HCT116 (cell line): ENCODE results near the gene ZNF304. TPM values are rescaled to one million over a fixed set of nuclear protein-coding genes. Genes with fewer than 3 reads are reported as not detected.

Experiments
- ATAC-seq: fragments of 200-7000 bp; cut with Tn5 transposase; 2 replicates; pipeline ENCODE4 v1.9.1; 2020; ENCODE audit warnings: mild to moderate bottlenecking, moderate library complexity
- Bru-seq: library from RNA; stranded (reverse); fragments of 400-500 nt; gene quantifications from one replicate; lab custom pipeline; 2021; lab: Mats Ljungman, UMichigan
- BruChase-seq, 2 experiments: library from RNA; stranded (reverse); fragments of 400-500 nt; gene quantifications; one replicate each; lab custom pipeline; 2021; lab: Mats Ljungman, UMichigan
- BruUV-seq: library from RNA; stranded (reverse); fragments of 400-500 nt; replicated peaks from 2 replicates; lab custom pipeline; 2021; lab: Mats Ljungman, UMichigan
- CTCF ChIA-PET: fragments of 300-600 bp; sonication (Branson Sonifier 250); formaldehyde crosslinking; loops from one replicate; lab custom pipeline; 2021; ENCODE audit warnings: antibody characterized with exemption; lab: Charles Lee
- POLR2A ChIA-PET: fragments of 300-600, 350-600 bp; sonication (Branson Sonifier 250); formaldehyde crosslinking; loops from one replicate; lab custom pipeline; 2021; ENCODE audit warnings: antibody characterized with exemption; lab: Charles Lee
- RAD21 ChIA-PET, 2 experiments: fragments of 300-600 bp; sonication (Branson Sonifier 250); formaldehyde crosslinking; loops; one replicate each; lab custom pipeline; 2023; ENCODE audit warnings: low total read pairs in 2 of 2; ENCODE audit not compliant: uncharacterized antibody in 2 of 2, unreplicated experiment in 2 of 2, low non-redundant PET in 1 of 2; lab: Charles Lee
- DNase-seq: peaks from one replicate; pipeline ENCODE4 v3.0.0-alpha.2; 2010; ENCODE audit warnings: low read depth, low spot score
- H2AFZ ChIP-seq: fragments of 200-600 bp; shearing (Covaris generic), sonication (generic); 2 replicates; pipeline ENCODE4 v1.6.1; 2017; ENCODE audit warnings: low read depth, mixed run types, mixed read lengths, antibody characterized with exemption, low read length; ENCODE audit not compliant: poor library complexity, severe bottlenecking
- H3K27ac ChIP-seq: 2 replicates; pipeline ENCODE4 v1.5.1; 2012; ENCODE audit warnings: low read depth, low read length
- H3K27me3 ChIP-seq: fragments of 200-600 bp; sonication (generic); 2 replicates; pipeline ENCODE4 v1.6.1; 2016; ENCODE audit warnings: mixed run types, low read length, mixed read lengths; ENCODE audit not compliant: insufficient read depth
- H3K36me3 ChIP-seq, 2 experiments: fragments of 200-500 bp in 1 of 2; fragments of 200-600 bp in 1 of 2; sonication (Bioruptor generic) in 1 of 2; sonication (generic) in 1 of 2; 2 replicates each; pipeline versions ENCODE4 v1.5.1 to v1.6.1; 2014 to 2016; ENCODE audit warnings: low read length in 2 of 2, inconsistent platforms in 1 of 2, mixed read lengths in 1 of 2, mixed run types in 1 of 2; ENCODE audit not compliant: insufficient read depth in 2 of 2, control insufficient read depth in 1 of 2
- H3K4me1 ChIP-seq, 2 experiments: fragments of 200-600 bp in 1 of 2; sonication (generic) in 1 of 2; 2 replicates each; pipeline versions ENCODE4 v1.5.1 to v1.6.1; 2012 to 2017; ENCODE audit warnings: low read length in 2 of 2, inconsistent platforms in 1 of 2, mild to moderate bottlenecking in 1 of 2, mixed read lengths in 1 of 2, mixed run types in 1 of 2, moderate library complexity in 1 of 2; ENCODE audit not compliant: insufficient read depth in 2 of 2, control insufficient read depth in 1 of 2
- H3K4me2 ChIP-seq: fragments of 200-600 bp; sonication (generic); 2 replicates; pipeline ENCODE4 v1.6.1; 2017; ENCODE audit warnings: mixed run types, low read length, mixed read lengths
- H3K4me3 ChIP-seq, 2 experiments: fragments of 200-600 bp in 1 of 2; sonication (generic) in 1 of 2; replicated peaks in 1 of 2; 2 replicates each; pipeline ENCODE4 v1.5.1; 2011 to 2016; ENCODE audit warnings: low read length in 2 of 2, control low read depth in 1 of 2, low read depth in 1 of 2, mild to moderate bottlenecking in 1 of 2, mixed read lengths in 1 of 2, mixed run types in 1 of 2
- H3K79me2 ChIP-seq: fragments of 200-600 bp; sonication (generic); 2 replicates; pipeline ENCODE4 v1.6.1; 2017; ENCODE audit warnings: mild to moderate bottlenecking, mixed run types, low read length, moderate library complexity, mixed read lengths; ENCODE audit not compliant: insufficient read depth
- H3K9ac ChIP-seq: fragments of 200-600 bp; sonication (generic); 2 replicates; pipeline ENCODE4 v1.6.1; 2016; ENCODE audit warnings: low read length, mixed read lengths
- H3K9me2 ChIP-seq: fragments of 200-600 bp; sonication (generic), shearing (Covaris generic); 2 replicates; pipeline ENCODE4 v1.6.1; 2017; ENCODE audit warnings: mixed run types, mild to moderate bottlenecking, moderate library complexity; ENCODE audit not compliant: insufficient read depth
- H3K9me3 ChIP-seq, 2 experiments: fragments of 200-500 bp in 1 of 2; fragments of 200-600 bp in 1 of 2; sonication (Bioruptor generic) in 1 of 2; sonication (generic) in 1 of 2; 2 replicates each; pipeline ENCODE4 v1.6.1; 2014 to 2017; ENCODE audit warnings: low read length in 2 of 2, mixed read lengths in 2 of 2, inconsistent platforms in 1 of 2, low read depth in 1 of 2, mild to moderate bottlenecking in 1 of 2, mixed run types in 1 of 2, moderate library complexity in 1 of 2; ENCODE audit not compliant: control insufficient read depth in 1 of 2, insufficient read depth in 1 of 2
- H4K20me1 ChIP-seq: fragments of 200-600 bp; sonication (generic), shearing (Covaris generic); 2 replicates; pipeline ENCODE4 v1.6.1; 2017; ENCODE audit warnings: mixed run types, mild to moderate bottlenecking, moderate library complexity; ENCODE audit not compliant: insufficient read depth
- CBX3 ChIP-seq: IDR thresholded peaks from 2 replicates; pipeline ENCODE4 v1.6.1; 2012; ENCODE audit warnings: low read depth
- ELF1 ChIP-seq: IDR thresholded peaks from 2 replicates; pipeline ENCODE4 v1.6.1; 2012; ENCODE audit warnings: low read depth, borderline replicate concordance
- MAX ChIP-seq: IDR thresholded peaks from 2 replicates; pipeline ENCODE4 v1.6.1; 2012
- POLR2AphosphoS5 ChIP-seq: IDR thresholded peaks from 2 replicates; pipeline ENCODE4 v1.6.1; 2011; ENCODE audit warnings: mild to moderate bottlenecking, low read depth, low read length, moderate library complexity
- SP1 ChIP-seq: IDR thresholded peaks from 2 replicates; pipeline ENCODE4 v1.6.1; 2012; ENCODE audit warnings: low read depth
- SRF ChIP-seq: IDR thresholded peaks from 2 replicates; pipeline ENCODE4 v1.6.1; 2012; ENCODE audit warnings: low read depth
- YY1 ChIP-seq: IDR thresholded peaks from 2 replicates; pipeline ENCODE4 v1.6.1; 2011; ENCODE audit warnings: low read length, low read depth, moderate library complexity, mild to moderate bottlenecking; ENCODE audit not compliant: insufficient replicate concordance; ENCODE audit errors: extremely low read depth
- ZFX ChIP-seq: fragments of 450-650 bp; IDR thresholded peaks from 2 replicates; pipeline ENCODE4 v1.6.1; 2017
- ZNF274 ChIP-seq: fragments of 200-500 bp; sonication (Bioruptor generic); IDR thresholded peaks from 2 replicates; pipeline ENCODE4 v1.6.1; 2014; ENCODE audit warnings: mild to moderate bottlenecking, low read depth, low read length, inconsistent platforms
- intact Hi-C: fragments of 100-400 bp; cut with micrococcal nuclease; formaldehyde crosslinking; loops from 2 replicates; pipeline ENCODE4 v1.10.0; 2022
- long read RNA-seq: library from polyadenylated mRNA; unstranded; transcript quantifications from one replicate; pipeline ENCODE4 v2.0.0, GENCODE V29; 2021; ENCODE audit not compliant: unreplicated experiment
- polyA plus RNA-seq: library from polyadenylated mRNA; unstranded; fragments of >200 nt; gene quantifications from 2 replicates; pipeline ENCODE4 v1.2.1, GENCODE V29; 2012; ENCODE audit warnings: missing spikeins
- total RNA-seq: library from RNA; stranded (reverse); gene quantifications from one replicate; pipeline ENCODE4 v1.2.1, GENCODE V29; 2021; ENCODE audit not compliant: unreplicated experiment

ZNF304 gene
- total RNA-seq (6.3 TPM), Bru-seq, nascent RNA (percentile 70 among the genes with signal in this experiment), BruChase-seq, experiment 1, labeled RNA remaining after a 6-hour chase (percentile 75 among the genes with signal in this experiment), BruChase-seq, experiment 2, labeled RNA remaining after a 2-hour chase (percentile 85 among the genes with signal in this experiment)
- 3.1 and 3.7 TPM in 2 replicates for polyA plus RNA-seq
- long read RNA-seq, full-length matches to known transcripts, result 5 of 6 reads
- long read RNA-seq, partial matches to known transcripts, result 0 of 6 reads
- long read RNA-seq, other reads (novel, unspliced or antisense), result 1 of 6 reads

- TSS peak; percentile 68 for BruUV-seq
- no peaks in the 10 kb centered on the region for H3K9me2 ChIP-seq
- ChIA-PET CTCF (no interaction called here), RAD21 (no interaction called here), POLR2A (interaction anchor here (0.7 to 1.4 kb wide), 2 partner anchors 12 to 38 kb away, joined by 5 to 6 read pairs; partner anchors contain the start of genes TRAPPC2B, ZNF547 and ZNF548)
- peak within 1 kb of the TSS; percentile 72 to 92 for H3K4me3 ChIP-seq
- no peaks in the 10 kb centered on the region for H3K27me3 ChIP-seq
- H2AFZ ChIP-seq, result peak within 1 kb of the TSS; percentile 92
- peak within 1 kb of the TSS; percentile 91 for H3K4me2 ChIP-seq
- peak within 1 kb of the TSS; percentile 4; the same call in 1 of the 2 replicates for H3K27ac ChIP-seq
- no peaks in the 10 kb centered on the region for H4K20me1 ChIP-seq
- no peaks in the 10 kb centered on the region for H3K9me3 ChIP-seq
- peak; percentile 81 for TF ChIP-seq MAX
- peak; percentile 58 for TF ChIP-seq POLR2AphosphoS5
- peak; percentile 91 for TF ChIP-seq SRF
- TF ChIP-seq ZFX, result peak; percentile 40
- TF ChIP-seq SP1, result peak; percentile 85
- TF ChIP-seq ELF1, result peak; percentile 61
- TF ChIP-seq YY1, result peak; percentile 81
- TF ChIP-seq ZNF274, result no peak
- no peak for TF ChIP-seq CBX3
- H3K79me2 ChIP-seq, result peaks cover 22% of the 10 kb centered on the region
- intact Hi-C loops, result no loop called here
- H3K36me3 ChIP-seq, result peaks cover 5 to 11% of the 10 kb centered on the region in 2 experiments; a peak in 2 of 4 replicates
- ATAC-seq (peak; percentile 99), DNase-seq (peak; percentile 91)
- peaks cover 5 to 16% of the 10 kb centered on the region in 2 experiments; a peak in 3 of 4 replicates for H3K4me1 ChIP-seq
- peak within 1 kb of the TSS; percentile 70 for H3K9ac ChIP-seq
Measured at GRCh38 chr19:57350877-57351805, at the start of gene ZNF304. ZNF304 (plus strand) TSS chr19:57351271; CDS start chr19:57351665, 394 bp downstream.
